T-helper 17 cell (primary cell): ENCODE results near the gene SLC22A4. TPM values are rescaled to one million over a fixed set of nuclear protein-coding genes. Genes with fewer than 3 reads are reported as not detected.

Experiments
- ATAC-seq: fragments of 150-1000 bp; cut with Tn5 transposase; 2 replicates; pipeline ENCODE4 v1.10.0; 2021; ENCODE audit warnings: mild to moderate bottlenecking, moderate library complexity
- DNase-seq, 3 donors: peaks; one replicate each; pipeline versions ENCODE4 v3.0.0 to v3.0.0-alpha.2; 2020 to 2021
- H3K9me3 ChIP-seq: one replicate; pipeline ENCODE4 v1.7.0; 2013; ENCODE audit warnings: low read length, mild to moderate bottlenecking; ENCODE audit not compliant: control insufficient read depth, poor library complexity, severe bottlenecking
- H3K27ac Mint-ChIP-seq: one replicate; pipeline ENCODE4 v1.8.0; 2022; ENCODE audit warnings: mild to moderate bottlenecking, moderate library complexity, mixed read lengths
- H3K27me3 Mint-ChIP-seq: one replicate; pipeline ENCODE4 v1.8.0; 2022; ENCODE audit warnings: mixed read lengths
- H3K36me3 Mint-ChIP-seq: one replicate; pipeline ENCODE4 v1.8.0; 2022; ENCODE audit warnings: low read depth, mixed read lengths
- H3K4me1 Mint-ChIP-seq: one replicate; pipeline ENCODE4 v1.8.0; 2022; ENCODE audit warnings: mild to moderate bottlenecking, mixed read lengths
- H3K4me3 Mint-ChIP-seq: one replicate; pipeline ENCODE4 v1.8.0; 2022; ENCODE audit warnings: mild to moderate bottlenecking, moderate library complexity, mixed read lengths
- total RNA-seq, 4 donors: library from RNA in 2 of 4; stranded (reverse) in 2 of 4; gene quantifications; one replicate each; pipeline ENCODE4 v1.2.3 and lab custom pipeline; 2022 to 2026

The SLC22A4 gene
- total RNA-seq, 2 donors from 2014 or later: 0.70 TPM; not detected in 1

DNA sequence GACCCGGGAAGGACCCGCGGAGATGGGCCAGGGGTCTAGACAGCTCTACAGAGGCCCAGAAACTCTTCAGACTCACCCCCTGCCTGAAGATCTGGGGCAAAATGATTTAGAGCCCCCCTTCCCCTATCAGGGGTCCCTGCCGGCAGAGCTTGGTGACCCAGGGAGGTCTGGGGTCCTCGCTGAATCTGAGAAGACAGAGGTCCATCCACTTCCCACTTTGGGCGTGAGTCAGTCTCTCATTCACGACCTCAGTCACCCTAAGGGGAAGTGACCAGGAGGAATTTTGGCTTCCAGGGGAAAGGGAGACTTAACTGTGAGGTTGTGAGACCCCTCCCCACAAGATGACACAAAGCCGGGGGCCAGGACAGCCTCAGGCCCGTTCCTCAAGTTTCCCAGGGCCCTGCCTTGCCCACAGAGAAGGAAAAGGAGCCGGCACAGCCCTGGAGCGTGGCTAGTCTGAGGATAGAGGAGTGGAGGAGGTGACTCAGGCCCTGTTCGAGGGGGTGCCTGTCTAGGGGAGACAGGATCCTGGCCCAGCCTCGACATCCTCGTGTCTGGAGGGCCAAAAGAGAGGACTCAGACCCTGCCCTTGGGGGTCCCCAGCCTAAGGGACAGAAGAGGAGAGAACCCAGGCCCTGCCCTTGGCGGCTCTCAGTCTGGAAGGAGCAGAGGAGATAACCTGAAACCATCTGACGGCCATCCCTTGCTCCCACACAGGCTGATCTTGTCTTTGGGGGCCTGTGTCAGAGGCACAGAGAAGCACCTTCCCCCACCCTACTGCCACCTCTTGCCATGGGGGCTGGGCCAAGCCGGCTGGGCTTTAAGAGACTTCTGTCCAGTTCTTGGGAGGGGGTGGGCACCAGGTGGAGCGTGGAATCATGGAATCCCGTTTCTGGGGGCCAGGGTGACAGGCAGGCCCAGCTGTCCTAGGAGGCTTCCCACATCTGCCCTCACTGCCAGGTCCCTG is 35.8 kb upstream of the SLC22A4 start:
- no peak overlapping the region for H3K27ac Mint-ChIP-seq
- H3K9me3 ChIP-seq: no peaks in the 10 kb centered on the region
- ATAC-seq (no peak), DNase-seq (no peak)
- peak overlapping the region; percentile 19 for H3K4me3 Mint-ChIP-seq
- peaks cover 12% of the 10 kb centered on the region for H3K4me1 Mint-ChIP-seq
- H3K36me3 Mint-ChIP-seq: peaks cover 3% of the 10 kb centered on the region
- H3K27me3 Mint-ChIP-seq: peaks cover 33% of the 10 kb centered on the region

GRCh38 chr5:132259069-132259851 is 34.9 kb upstream of the SLC22A4 start:
- H3K36me3 Mint-ChIP-seq: peaks cover 3% of the 10 kb centered on the region
- DNase-seq: no peak

GRCh38 chr5:132260051-132260450 is 34.1 kb upstream of the SLC22A4 start:
- Mint-ChIP-seq H3K4me3 (peak overlapping the region; percentile 10), H3K27me3 (peaks cover 33% of the 10 kb centered on the region), H3K36me3 (peaks cover 3% of the 10 kb centered on the region), H3K27ac (peak overlapping the region; percentile 12), H3K4me1 (peaks cover 12% of the 10 kb centered on the region)
- ATAC-seq: no peak
- no peak for DNase-seq
- no peaks in the 10 kb centered on the region for H3K9me3 ChIP-seq

More at GRCh38 chr5:132259069-132259851, 34.9 kb upstream of the SLC22A4 start:
- Mint-ChIP-seq H3K4me3 (no peak overlapping the region), H3K27me3 (peaks cover 33% of the 10 kb centered on the region), H3K4me1 (peaks cover 12% of the 10 kb centered on the region), H3K27ac (no peak overlapping the region)
- no peaks in the 10 kb centered on the region for H3K9me3 ChIP-seq
- no peak for ATAC-seq

DNA sequence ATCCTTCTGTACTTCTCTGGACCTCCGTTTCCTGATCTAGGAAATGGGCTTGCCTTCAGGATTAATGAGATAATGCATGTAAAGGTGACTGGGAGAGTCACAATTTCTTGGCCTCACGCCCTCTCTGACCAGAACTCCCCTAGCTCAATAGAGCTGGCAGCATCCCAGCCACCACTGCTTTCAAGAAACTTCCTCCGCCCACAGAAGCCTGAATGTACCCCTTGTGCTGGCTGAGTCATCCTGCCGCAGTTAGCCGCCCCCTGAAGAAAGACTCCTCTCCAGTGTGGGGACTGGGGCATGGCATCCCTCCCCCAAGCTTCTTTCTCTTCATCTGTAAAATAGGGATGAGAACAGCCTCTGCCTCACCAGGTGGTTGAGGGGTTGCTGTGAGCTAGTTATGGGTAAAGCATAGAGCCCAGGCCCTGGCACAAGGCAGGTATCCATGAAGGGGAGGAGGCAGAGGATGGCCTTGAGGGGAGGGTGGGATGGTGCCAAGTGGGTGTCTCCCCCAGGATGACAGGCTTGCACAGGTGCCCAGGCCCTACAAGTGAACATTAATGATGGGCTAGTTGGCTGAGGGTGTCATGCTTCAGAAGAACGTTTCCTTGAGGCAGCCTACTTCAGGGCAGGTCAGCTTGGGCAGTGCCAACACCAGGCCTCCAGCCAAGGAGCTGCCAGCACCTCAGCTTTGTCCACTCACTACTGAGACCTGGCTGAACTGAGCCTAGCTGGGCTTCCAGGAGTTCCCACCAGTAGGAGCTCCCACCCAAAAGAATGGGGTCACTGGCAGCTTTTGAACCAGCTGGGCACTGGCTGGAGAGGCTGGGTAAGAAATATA is 33.3 kb upstream of the SLC22A4 start:
- peaks cover 3% of the 10 kb centered on the region for H3K36me3 Mint-ChIP-seq
- peaks cover 28% of the 10 kb centered on the region for H3K27me3 Mint-ChIP-seq
- peak overlapping the region; percentile 10 for H3K4me3 Mint-ChIP-seq
- peak overlapping the region; percentile 12 for H3K27ac Mint-ChIP-seq
- H3K9me3 ChIP-seq: no peaks in the 10 kb centered on the region
- peaks cover 12% of the 10 kb centered on the region for H3K4me1 Mint-ChIP-seq
- ATAC-seq: no peak
- no peak for DNase-seq

DNA sequence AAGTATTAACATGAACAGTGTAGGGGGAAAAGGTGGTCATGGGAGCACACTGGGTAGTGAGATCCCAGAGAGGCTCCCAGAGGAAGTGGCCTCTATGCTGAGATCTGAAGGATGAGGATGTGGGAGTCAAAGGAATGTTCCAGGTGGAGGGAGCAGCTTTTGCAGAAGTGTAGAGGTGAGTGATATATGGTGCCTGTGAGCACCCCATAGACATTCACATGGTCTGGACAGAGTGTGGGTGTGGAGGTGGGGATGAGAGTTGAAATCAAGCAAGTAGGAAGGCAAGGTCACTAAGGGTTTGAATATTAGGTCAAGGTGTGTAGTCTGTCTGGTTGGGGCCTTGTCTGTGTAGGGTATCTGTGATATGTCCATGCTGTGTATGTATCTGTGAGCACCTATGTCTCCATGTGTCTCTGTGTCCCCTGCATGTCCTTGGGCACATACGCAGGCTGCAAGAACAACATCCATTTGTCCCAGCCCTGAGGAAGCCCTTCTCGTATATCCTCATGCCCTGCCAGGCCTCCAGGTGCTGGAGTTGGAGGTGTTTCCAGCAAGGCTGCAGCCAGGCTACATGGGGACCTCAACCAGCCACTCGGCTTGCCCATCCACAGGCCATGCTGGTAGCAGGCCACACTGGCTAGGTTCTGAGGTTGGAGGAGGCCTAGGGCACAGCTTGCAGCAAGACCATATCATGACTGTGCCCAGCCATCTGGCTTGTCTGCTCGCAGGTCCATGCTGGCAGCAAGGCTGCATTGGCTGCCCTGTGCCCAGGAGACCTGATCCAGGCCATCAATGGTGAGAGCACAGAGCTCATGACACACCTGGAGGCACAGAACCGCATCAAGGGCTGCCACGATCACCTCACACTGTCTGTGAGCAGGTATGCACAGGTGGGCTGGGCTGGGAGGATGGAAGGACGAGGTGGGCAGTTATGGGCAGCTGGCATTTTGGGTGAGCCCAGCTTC is 32.0 kb upstream of the SLC22A4 start:
- H3K27ac Mint-ChIP-seq: no peak overlapping the region
- DNase-seq (no peak), ATAC-seq (no peak)
- H3K27me3 Mint-ChIP-seq: peaks cover 15% of the 10 kb centered on the region
- no peaks in the 10 kb centered on the region for H3K9me3 ChIP-seq
- peaks cover 8% of the 10 kb centered on the region for H3K4me1 Mint-ChIP-seq
- H3K36me3 Mint-ChIP-seq: no peaks in the 10 kb centered on the region
- no peak overlapping the region for H3K4me3 Mint-ChIP-seq

- peaks cover 14% of the 10 kb centered on the region for H3K27me3 Mint-ChIP-seq
- H3K36me3 Mint-ChIP-seq: no peaks in the 10 kb centered on the region
- no peak overlapping the region for H3K4me3 Mint-ChIP-seq
- no peak for DNase-seq
- no peaks in the 10 kb centered on the region for H3K9me3 ChIP-seq
- no peak overlapping the region for H3K27ac Mint-ChIP-seq
- no peak for ATAC-seq
- peaks cover 14% of the 10 kb centered on the region for H3K4me1 Mint-ChIP-seq
Measured at GRCh38 chr5:132262882-132263547, 31.2 kb upstream of the SLC22A4 start.

- peak; percentile 58 for ATAC-seq
- Mint-ChIP-seq H3K4me3 (no peak overlapping the region), H3K4me1 (peaks cover 14% of the 10 kb centered on the region), H3K27ac (no peak overlapping the region), H3K27me3 (peaks cover 8% of the 10 kb centered on the region), H3K36me3 (no peaks in the 10 kb centered on the region)
- H3K9me3 ChIP-seq: no peaks in the 10 kb centered on the region
- DNase-seq: no peak
Measured at GRCh38 chr5:132263548-132264261, 30.5 kb upstream of the SLC22A4 start.

- H3K4me3 Mint-ChIP-seq: no peak overlapping the region
- H3K9me3 ChIP-seq: no peaks in the 10 kb centered on the region
- peaks cover 8% of the 10 kb centered on the region for H3K27me3 Mint-ChIP-seq
- H3K36me3 Mint-ChIP-seq: no peaks in the 10 kb centered on the region
- ATAC-seq: no peak
- peaks cover 14% of the 10 kb centered on the region for H3K4me1 Mint-ChIP-seq
- no peak overlapping the region for H3K27ac Mint-ChIP-seq
- DNase-seq: no peak
Measured at GRCh38 chr5:132264546-132265335, 29.5 kb upstream of the SLC22A4 start.

DNA sequence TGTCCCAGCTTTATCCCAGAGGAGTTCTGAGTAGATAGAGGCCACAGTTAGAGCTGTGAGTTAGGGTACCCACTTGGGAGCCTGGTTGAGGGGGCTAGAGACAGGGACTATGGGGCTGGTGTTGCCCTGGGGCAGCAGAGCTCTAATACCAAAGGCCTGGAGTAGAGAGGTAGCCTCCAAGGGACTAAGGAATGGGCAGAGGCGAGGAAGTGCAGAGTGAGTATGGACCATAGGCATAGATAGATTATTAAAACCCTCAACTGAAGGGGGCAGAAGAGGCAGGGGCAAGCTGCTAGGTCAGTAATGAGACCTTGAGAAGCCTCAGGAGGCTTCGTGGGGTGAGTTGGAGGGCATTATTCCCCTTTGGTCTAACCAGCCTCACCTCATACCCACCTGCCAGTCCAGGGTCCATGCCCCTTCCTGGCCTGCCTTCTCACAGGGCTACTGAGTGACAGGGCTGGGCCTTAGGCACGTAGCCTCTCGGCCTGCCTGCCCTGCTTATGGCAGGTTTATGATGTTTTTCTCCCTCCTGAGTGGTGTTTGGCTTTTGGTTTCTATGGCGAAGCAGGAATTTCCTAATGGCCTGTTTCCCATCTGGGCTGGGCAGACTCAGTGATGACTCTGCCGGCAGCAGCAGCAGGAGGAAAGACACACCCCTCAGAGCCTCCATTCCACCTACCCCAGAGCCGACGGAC is 28.7 kb upstream of the SLC22A4 start:
- Mint-ChIP-seq H3K36me3 (no peaks in the 10 kb centered on the region), H3K27ac (no peak overlapping the region), H3K27me3 (peaks cover 3% of the 10 kb centered on the region), H3K4me3 (no peak overlapping the region), H3K4me1 (peaks cover 10% of the 10 kb centered on the region)
- DNase-seq (no peak), ATAC-seq (no peak)
- H3K9me3 ChIP-seq: no peaks in the 10 kb centered on the region

GRCh38 chr5:132266031-132266835 is 28.0 kb upstream of the SLC22A4 start:
- no peak overlapping the region for H3K4me3 Mint-ChIP-seq
- ATAC-seq (no peak), DNase-seq (no peak)
- H3K9me3 ChIP-seq: no peaks in the 10 kb centered on the region
- H3K4me1 Mint-ChIP-seq: peaks cover 9% of the 10 kb centered on the region
- H3K27me3 Mint-ChIP-seq: no peaks in the 10 kb centered on the region
- H3K27ac Mint-ChIP-seq: no peak overlapping the region
- H3K36me3 Mint-ChIP-seq: no peaks in the 10 kb centered on the region
